ENCODE data around the gene CFAP97D2. TPM values are rescaled to one million over a fixed set of nuclear protein-coding genes. Genes with fewer than 3 reads are reported as not detected.

The CFAP97D2 gene
- total RNA-seq = not detected in 2 replicates
- not detected in 2 replicates for polyA plus RNA-seq

- Histone ChIP-seq H3K4me3 (no peak within 1 kb of the TSS), H3K27me3 (no peaks in the 10 kb centered on the region), H3K79me2 (no peaks in the 10 kb centered on the region), H3K36me3 (replicated peaks; ENCODE audit: insufficient read depth, low read depth) (no peaks in the 10 kb centered on the region), H3K4me1 (ENCODE audit: insufficient read depth) (no peaks in the 10 kb centered on the region), H3K9me3 (ENCODE audit: low read depth) (no peaks in the 10 kb centered on the region), H4K20me1 (ENCODE audit: insufficient read depth, poor library complexity, severe bottlenecking) (no peaks in the 10 kb centered on the region), H3K4me2 (no peak within 1 kb of the TSS), H2AFZ (no peak within 1 kb of the TSS), H3K9me2 (replicated peaks; ENCODE audit: insufficient read depth) (no peaks in the 10 kb centered on the region), H3K27ac (no peak within 1 kb of the TSS)
- DNase-seq (ENCODE audit: low spot score) = no peak
- 64% methylated on average over 13 of the region's 13 CpGs for WGBS (ENCODE audit: low lambda C conversion rate, missing lambda C conversion rate)
- TF ChIP-seq CTCF (IDR thresholded peaks at IDR 0.05; ENCODE audit: poor library complexity) (no peak), EZH2 (IDR thresholded peaks at IDR 0.05; ENCODE audit: borderline replicate concordance) (no peak), EZH2phosphoT487 (IDR thresholded peaks at IDR 0.05; ENCODE audit: low read depth, severe bottlenecking, unreplicated experiment) (no peak)
Observed at GRCh38 chr13:114179087-114179658, at the start of gene CFAP97D2. TSS of gene CFAP97D2 (plus strand) at chr13:114179257. CDS start at chr13:114179331, 74 bp downstream.

- DNase-seq (ENCODE audit: low spot score) = no peak
- Histone ChIP-seq H3K27ac (peak overlapping the region; percentile 87), H3K36me3 (replicated peaks; ENCODE audit: insufficient read depth, low read depth) (no peaks in the 10 kb centered on the region), H3K79me2 (peaks cover 28% of the 10 kb centered on the region), H3K4me2 (peak overlapping the region; percentile 99), H4K20me1 (ENCODE audit: insufficient read depth, poor library complexity, severe bottlenecking) (peaks cover 2% of the 10 kb centered on the region), H2AFZ (no peak overlapping the region), H3K4me3 (no peak overlapping the region), H3K9me2 (replicated peaks; ENCODE audit: insufficient read depth) (no peaks in the 10 kb centered on the region), H3K27me3 (peaks cover 21% of the 10 kb centered on the region), H3K4me1 (ENCODE audit: insufficient read depth) (peaks cover 25% of the 10 kb centered on the region), H3K9me3 (ENCODE audit: low read depth) (no peaks in the 10 kb centered on the region)
- no peak for TF ChIP-seq EZH2 (IDR thresholded peaks at IDR 0.05; ENCODE audit: borderline replicate concordance)
- TF ChIP-seq CTCF (IDR thresholded peaks at IDR 0.05; ENCODE audit: poor library complexity) = no peak
- TF ChIP-seq EZH2phosphoT487 (IDR thresholded peaks at IDR 0.05; ENCODE audit: low read depth, severe bottlenecking, unreplicated experiment) = no peak
- 76% methylated on average over 9 of the region's 9 CpGs for WGBS (ENCODE audit: low lambda C conversion rate, missing lambda C conversion rate)
Observed at GRCh38 chr13:114129649-114130062, 49.4 kb upstream of the CFAP97D2 start.

- Histone ChIP-seq H3K9me2 (replicated peaks; ENCODE audit: insufficient read depth) (no peaks in the 10 kb centered on the region), H3K27me3 (peaks cover 21% of the 10 kb centered on the region), H3K4me3 (peak overlapping the region; percentile 88), H3K79me2 (peaks cover 28% of the 10 kb centered on the region), H3K36me3 (replicated peaks; ENCODE audit: insufficient read depth, low read depth) (no peaks in the 10 kb centered on the region), H4K20me1 (ENCODE audit: insufficient read depth, poor library complexity, severe bottlenecking) (peaks cover 2% of the 10 kb centered on the region), H3K27ac (peak overlapping the region; percentile 87), H3K4me1 (ENCODE audit: insufficient read depth) (peaks cover 25% of the 10 kb centered on the region), H3K9me3 (ENCODE audit: low read depth) (no peaks in the 10 kb centered on the region), H3K4me2 (peak overlapping the region; percentile 99), H2AFZ (no peak overlapping the region)
- TF ChIP-seq EZH2phosphoT487 (IDR thresholded peaks at IDR 0.05; ENCODE audit: low read depth, severe bottlenecking, unreplicated experiment) = no peak
- TF ChIP-seq CTCF (IDR thresholded peaks at IDR 0.05; ENCODE audit: poor library complexity) = no peak
- TF ChIP-seq EZH2 (IDR thresholded peaks at IDR 0.05; ENCODE audit: borderline replicate concordance) = no peak
- DNase-seq (ENCODE audit: low spot score) = no peak
- WGBS (ENCODE audit: low lambda C conversion rate, missing lambda C conversion rate) = 45% methylated on average over 16 of the region's 18 CpGs
Observed at GRCh38 chr13:114130131-114130836, 48.8 kb upstream of the CFAP97D2 start.
